HG03432 (cell line): ENCODE data around the gene MRPL54.

Experiments
- ATAC-seq: cut with Tn5 transposase; IDR thresholded peaks from one replicate; pipeline ENCODE4 v1.9.1; 2021; ENCODE audit warnings: mild to moderate bottlenecking, moderate library complexity; ENCODE audit not compliant: unreplicated experiment

The MRPL54 gene

DNA sequence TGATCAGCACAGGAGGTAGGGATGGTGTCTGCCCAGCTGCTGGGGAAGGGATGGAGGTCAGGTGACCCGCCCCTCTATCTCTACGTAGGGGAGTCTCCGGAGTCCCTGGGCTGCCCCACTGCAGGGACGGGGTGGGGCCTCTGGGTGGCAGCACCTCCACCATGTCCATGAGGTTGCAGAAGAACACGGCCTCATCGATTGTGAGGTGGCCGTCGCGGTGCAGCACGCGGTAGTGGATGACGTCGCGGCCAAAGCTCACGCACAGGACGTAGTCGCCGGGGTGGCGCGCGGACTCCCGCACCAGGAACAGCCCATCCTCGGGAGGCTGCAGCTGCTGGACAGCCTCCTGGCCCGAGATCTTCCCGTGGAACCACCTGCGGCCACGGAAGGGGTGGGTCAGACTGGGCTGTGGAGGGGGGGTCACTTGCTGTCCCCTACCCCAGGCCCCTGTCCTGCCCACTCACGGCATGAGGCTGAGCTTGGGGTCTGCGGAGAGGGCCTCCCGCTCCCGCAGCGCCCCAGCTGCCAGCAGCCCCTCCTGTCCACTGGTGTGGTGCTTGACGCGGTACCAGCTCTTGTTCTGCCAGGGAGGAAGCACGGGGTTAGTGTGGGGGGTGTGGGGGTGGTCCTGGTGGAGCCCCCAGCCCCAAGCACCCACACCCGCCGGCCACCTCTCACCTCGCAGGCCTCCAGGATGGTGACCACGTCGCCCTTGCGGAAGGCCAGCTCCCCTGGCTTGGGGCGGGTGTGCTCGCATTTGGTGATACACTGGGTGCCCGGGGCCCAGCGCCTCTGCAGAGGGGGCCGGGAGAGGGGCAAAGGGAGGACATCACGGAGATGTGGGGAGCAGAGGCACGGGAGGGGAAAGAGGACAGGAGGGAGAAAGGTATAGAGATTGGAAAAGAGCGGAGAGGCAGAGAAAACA lies 21.4 kb downstream of the MRPL54 start:
- ATAC-seq, result no peak

- ATAC-seq, result no peak
Observed at GRCh38 chr19:3784607-3785450, 22.3 kb downstream of the MRPL54 start.

DNA sequence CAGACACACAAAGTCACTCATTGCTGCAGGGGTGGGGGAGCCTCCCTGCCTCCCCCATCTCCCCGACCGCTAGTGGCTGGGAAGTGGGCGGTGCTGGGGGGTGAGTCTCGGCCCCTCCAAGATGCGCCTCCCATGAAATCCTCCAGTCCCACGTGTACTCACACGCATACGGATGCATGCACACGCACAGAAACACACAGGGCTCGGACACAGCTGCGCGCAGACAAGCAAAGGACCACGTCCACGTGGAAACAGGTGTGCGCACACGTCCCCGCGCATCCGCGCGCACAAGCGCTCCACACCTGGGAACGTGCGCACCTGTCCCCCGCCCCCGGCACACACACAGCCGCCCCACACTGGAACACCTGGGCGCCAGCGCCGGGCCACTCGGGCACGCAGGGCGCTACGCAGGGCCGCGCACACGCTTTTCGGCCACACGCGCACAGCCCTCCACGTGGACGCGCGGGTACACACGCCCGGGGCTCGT lies 23.0 kb downstream of the MRPL54 start:
- ATAC-seq, result no peak

DNA sequence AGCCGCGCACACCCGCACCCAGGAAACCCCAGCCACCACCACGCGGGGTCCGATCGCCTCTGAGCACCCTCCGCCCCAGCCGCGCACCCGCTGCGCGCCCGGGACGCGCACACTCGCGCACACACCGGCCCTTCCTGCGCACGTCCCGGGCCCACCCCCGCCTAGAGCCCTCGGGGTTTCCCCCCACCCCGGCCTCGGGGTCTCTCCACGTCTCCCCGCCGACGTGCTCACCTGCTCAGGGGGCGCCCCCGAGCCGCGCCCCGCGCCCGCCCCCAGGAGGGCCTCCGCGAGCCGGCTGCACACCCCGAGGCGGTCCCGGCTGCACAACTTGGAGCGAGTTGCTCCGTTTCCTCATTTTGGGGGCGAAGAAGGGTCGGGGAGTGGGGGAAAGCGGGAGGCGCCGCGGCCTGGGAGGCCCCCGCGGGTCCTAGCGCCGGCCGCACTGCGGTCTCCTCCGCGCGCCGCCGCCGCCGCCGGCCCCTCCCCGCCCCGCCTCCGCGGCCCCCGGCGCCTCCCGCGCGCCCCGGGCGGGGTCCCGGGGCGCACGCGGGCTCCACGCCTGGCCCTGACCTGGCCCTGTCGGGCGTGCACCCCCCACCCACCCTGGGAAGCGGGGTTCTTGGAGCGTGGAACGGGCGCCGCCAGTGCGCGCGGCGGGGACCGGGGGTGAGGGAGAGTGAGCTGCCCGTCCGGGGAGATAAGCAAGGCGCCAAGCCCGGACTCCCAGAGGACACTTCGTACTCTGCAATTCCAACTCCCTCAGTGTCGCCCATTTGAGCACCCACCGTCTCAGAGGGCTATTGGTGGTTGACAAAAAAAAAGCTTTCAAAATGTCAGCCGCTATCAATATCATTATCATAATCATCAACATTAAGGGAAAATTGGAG lies 23.7 kb downstream of the MRPL54 start, which contains the start of gene MATK:
Gene MATK (minus strand): TSS at position 444 of the 887 bp plus-strand sequence. CDS start 1,246 bp downstream, outside the sequence.
- no peak for ATAC-seq

DNA sequence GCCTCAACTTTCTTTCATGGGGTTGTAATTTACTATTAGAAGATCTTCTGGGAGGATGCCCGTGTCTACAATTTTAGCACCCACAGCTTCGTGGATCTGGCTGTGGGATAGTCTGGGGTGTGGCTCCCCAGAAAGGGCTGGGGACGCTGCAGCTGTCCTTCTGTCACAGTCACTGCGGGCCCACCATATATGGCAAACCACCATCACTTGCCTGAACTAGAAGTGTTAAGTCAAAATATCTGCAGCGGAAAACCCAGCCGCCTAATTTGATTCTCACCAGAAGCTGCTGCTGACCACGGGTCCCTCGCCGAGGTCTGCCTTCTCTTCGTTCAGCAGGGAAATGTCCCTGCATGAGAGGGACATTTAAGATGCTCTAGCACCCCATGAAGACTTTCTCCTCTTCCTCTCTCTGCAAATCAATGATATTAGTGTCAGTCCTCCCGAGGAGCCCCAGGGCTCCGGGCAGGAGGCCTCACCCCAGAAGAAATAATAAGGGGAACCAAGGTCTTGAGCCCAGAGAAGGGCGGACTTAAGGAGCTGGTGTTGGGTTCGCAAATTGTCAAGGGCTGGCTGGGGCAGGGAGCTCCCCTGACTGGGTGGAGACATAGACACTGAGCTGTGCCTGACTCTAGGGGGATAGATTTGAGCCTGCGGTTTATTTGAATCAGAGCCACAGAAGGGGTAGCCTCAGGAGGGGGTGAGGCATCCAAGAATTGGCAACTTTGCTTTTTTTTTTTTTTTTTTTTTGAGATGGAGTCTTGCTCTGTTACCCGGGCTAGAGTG lies 26.7 kb downstream of the MRPL54 start:
- no peak for ATAC-seq

DNA sequence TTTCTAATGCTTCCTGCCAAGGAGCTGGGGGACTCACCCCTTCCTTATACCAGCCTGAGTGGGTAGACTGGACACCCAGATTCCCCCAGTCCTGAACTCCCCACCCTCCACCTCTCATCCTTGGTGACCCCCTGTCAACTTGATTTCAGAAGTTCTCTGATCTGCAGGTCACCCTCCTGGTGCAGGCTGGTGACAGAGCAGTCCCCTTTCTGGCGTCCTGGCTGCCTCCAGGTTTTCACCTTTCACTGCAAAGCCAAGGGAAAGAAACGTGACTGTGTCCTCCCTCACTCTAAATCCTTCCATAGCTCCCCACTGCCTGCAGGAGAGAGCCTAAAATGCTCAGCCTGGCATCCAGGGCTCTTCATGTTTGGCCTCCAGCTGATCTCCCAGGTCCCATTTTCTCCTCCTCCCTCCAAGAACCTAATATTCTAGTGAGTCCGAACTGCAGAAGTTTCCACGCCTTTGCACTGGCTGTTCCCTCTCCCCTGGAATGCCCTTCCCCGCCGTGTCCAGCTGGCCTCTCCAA lies 27.8 kb downstream of the MRPL54 start:
- ATAC-seq, result no peak

DNA sequence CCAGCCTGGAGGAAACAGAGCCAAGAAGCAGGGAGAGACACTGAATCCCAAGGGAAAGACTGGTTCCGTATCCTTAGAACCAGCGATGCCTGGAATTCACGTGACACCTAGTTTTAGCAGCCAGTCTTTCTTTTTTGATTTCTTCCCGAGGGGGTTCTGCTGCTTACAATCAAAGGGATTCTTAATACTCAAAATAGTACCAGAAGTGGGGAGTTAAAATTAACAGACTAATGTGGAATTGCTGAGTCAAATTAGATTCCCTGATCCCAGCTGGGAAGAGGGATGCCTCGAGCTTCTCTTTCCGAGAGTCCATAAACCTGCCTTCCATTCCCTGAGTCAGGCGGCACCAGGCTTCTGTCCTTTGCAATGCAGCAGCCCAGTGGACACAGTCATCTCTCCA lies 28.5 kb downstream of the MRPL54 start:
- ATAC-seq, result no peak

DNA sequence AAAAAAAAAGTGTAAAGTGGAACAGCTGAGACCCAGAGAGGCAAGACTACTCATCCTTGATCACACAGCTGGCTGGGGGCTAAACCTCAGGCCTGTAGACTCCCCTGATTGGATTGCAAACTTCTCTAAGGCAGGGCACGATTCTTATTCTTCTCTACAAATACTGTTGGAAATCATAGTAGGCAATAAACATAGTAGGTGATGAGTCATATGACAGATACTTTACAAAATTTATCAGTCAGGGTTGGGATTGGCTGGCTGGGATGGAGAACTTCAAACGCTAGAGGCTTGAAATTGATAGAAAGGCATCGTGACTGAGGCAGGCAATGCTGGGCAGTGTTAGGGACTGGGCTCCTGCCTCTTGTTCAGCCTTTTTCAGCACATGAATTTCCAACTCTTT lies 29.6 kb downstream of the MRPL54 start:
- no peak for ATAC-seq

DNA sequence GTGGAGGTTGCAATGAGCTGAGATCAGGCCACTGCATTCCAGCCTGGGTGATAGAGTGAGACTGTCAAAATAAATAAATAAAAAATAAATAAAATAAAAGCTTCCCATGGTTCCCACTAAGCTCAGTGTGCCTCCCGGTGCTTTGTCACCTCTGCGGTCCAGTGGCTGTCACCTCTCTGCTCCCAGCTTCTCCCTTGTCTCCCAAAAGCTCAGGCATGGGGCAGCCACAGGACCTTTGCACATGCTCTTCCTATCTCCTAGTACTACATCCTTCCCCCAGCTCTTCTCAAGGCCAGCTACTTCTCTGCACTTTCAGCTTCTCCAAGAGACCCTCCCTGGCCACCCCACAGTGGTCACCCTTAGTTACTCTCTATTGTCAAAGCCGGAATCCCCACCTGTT lies 31.3 kb downstream of the MRPL54 start:
- ATAC-seq, result no peak

DNA sequence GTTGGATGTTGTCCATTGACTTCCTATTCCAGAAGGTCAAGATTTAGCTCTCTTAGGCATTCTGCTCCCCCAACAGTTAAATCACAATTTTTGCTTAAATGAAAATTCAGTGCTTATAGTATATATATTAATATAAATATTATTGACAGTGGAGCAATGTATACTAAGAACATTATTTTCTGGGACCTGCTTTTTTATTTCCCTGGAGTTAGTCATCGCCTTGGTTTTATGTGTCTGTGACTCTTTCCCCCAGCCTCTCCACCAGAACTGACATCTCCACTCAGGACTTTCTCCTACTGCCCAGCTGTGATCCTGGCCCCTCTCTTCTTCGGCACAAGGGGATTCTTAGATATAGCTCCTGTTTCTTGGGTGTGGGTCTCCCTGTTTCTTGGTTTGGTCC lies 33.9 kb downstream of the MRPL54 start:
- ATAC-seq, result no peak

DNA sequence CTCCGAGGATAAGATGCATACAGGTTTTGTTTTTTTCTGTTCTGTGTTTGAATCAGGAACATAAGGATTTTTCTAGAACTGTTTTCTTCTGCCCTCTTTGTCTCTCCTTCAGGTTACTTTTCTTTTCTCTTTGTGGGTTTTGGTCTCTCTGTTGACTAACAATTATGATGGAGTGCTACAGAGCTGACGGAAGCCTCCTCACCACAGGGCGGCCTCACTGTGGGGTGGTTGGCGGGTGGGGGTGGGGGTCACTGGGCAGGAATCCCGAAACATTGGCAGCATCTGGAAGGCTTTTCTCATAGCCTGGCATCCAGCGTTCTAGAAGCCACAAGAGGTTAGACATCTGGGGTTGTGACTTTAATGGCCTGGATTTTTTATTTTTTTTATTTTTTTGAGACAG lies 35.7 kb downstream of the MRPL54 start:
- ATAC-seq, result no peak

DNA sequence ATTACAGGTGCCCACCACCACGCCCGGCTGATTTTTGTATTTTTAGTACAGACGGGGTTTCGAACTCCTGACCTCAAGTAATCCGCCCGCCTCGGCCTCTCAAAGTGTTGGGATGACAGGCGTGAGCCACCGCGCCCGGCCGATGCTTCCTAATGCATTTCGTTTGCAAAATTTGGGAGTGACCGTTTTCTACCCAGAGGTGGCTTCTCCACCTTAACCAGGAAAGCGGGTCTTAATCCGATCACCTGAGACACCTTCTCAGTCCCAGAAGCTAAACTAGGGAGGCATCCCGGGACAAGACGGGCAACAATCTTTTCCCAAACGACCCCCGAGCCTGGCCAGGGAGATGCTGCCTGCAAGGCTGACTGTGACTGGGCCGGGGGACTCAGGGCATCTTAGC lies 38.5 kb downstream of the MRPL54 start:
- ATAC-seq, result no peak

DNA sequence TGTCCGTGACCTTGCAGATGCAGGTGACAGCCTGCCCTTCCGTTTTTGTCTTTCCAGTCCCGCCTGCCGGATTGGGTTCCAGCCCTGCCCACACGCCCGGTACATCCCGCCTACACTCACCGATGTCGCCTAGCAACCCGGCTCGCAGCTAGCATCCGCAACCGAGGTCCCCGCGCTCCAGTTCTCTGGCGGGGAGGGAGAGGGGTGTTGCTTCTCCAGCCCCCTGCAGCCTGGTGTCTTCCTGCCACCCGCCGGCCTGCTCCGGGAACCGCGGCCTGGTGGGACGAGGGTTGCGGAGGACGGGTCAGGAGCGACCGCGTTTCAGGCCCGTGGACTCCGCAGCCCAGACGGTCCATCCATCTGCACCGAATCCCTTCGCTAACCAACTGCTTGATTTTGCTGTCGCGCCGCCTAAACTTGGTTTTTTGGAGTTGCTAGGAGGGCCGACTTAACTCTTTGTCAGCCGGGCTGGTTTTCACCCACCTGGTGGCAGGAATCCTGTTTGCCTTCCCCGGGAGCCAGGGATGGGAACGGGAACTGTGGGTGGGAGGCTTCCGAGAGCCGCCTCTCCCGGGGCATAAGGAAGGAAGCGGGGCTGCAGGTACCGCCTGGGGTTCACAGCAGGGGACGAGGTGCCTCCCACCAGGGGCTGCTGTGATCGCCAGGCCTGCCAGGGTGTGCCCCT lies 39.1 kb downstream of the MRPL54 start:
- ATAC-seq, result no peak

DNA sequence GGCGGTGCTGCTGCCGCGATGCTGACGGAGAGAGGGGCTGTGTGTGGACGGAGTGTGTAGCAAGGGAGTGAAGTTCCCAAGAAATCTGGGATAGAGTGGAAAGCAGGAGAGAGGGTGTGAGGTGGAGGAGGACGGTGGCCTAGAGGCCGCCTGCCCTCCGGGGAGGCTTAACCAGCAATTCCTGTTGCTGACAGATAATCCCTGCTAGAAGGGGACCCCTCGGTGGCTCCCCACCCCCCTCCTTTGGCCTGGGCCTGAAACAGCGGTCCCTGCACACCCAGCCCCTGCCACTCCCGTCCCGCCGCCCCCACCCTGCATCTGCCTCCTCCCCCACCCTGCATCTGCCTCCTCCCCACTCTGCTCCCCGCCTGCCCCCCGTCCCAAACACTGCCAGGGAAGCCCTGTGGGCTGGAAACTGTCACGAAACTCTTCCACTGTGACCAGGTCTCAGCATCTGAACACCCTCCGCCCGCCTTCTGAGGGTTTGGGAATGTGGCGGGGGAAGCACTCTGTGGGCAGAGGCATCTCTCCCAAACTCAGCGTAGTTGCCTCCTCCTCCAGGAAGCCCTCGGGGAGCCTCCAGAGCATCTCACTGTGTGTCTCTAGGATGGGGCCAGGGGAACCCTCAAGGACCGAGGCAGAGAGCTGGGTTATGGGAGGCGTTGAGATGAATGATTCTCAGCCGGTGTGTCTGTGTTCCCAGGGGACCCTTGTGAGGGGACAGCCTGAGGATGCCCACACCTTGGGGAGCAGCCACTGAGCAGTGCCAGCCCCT lies 40.8 kb downstream of the MRPL54 start:
- no peak for ATAC-seq

GRCh38 chr19:3803986-3804385 lies 41.5 kb downstream of the MRPL54 start:
- no peak for ATAC-seq

GRCh38 chr19:3804429-3804828 lies 41.9 kb downstream of the MRPL54 start:
- ATAC-seq, result no peak

GRCh38 chr19:3805859-3806258 lies 43.4 kb downstream of the MRPL54 start:
- ATAC-seq, result no peak

DNA sequence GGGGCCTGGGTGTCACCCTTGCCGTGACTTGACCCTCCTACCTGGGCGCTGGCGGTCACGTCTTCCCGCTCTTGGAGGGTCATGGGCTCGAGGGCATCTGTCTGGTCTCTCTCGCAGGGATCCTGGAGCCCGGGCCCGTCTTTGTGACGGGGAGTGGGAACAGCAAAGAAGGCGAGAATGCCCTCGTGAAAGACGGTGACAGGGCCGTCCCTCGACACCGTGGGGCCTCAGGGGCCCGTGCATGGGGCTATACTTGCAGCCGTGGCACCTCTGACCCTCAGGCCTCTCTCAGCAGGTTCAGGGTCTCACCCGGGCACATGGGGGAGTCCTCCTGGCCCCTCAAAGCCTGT lies 44.6 kb downstream of the MRPL54 start:
- ATAC-seq, result no peak
